GM23338 (cell line): ENCODE data around the gene NLK. TPM values are rescaled to one million over a fixed set of nuclear protein-coding genes. Genes with fewer than 3 reads are reported as not detected.

Experiments used
- ATAC-seq: fragments of 200-7000 bp; cut with Tn5 transposase; 3 replicates; pipeline ENCODE4 v1.9.1; 2020
- DNase-seq: peaks from one replicate; pipeline ENCODE4 v3.0.0-alpha.2; 2015; ENCODE audit warnings: low spot score
- H2AFZ ChIP-seq: fragments of 200-600 bp; sonication (generic); 2 replicates; pipeline ENCODE4 v1.8.0; 2016; ENCODE audit warnings: antibody characterized with exemption, mild to moderate bottlenecking, moderate library complexity
- H3F3A ChIP-seq: fragments of 200-600 bp; sonication (generic); replicated peaks from 2 replicates; pipeline ENCODE4 v1.8.0; 2017; ENCODE audit warnings: antibody characterized with exemption, mixed run types, low read depth
- H3K27ac ChIP-seq: fragments of 200-600 bp; sonication (generic); 2 replicates; pipeline ENCODE4 v1.6.1; 2016; ENCODE audit warnings: low read depth
- H3K27me3 ChIP-seq: fragments of 200-600 bp; sonication (generic); 2 replicates; pipeline ENCODE4 v1.8.0; 2016; ENCODE audit warnings: mild to moderate bottlenecking, mixed run types, moderate library complexity; ENCODE audit not compliant: insufficient read depth
- H3K36me3 ChIP-seq: fragments of 200-600 bp; sonication (generic); 2 replicates; pipeline ENCODE4 v1.8.0; 2016; ENCODE audit warnings: mild to moderate bottlenecking; ENCODE audit not compliant: insufficient read depth
- H3K4me1 ChIP-seq: fragments of 200-600 bp; sonication (generic); 2 replicates; pipeline ENCODE4 v1.8.0; 2016; ENCODE audit warnings: mild to moderate bottlenecking, moderate library complexity; ENCODE audit not compliant: insufficient read depth
- H3K4me2 ChIP-seq: fragments of 200-600 bp; sonication (generic); 2 replicates; pipeline ENCODE4 v1.7.1; 2017; ENCODE audit warnings: mixed run types
- H3K4me3 ChIP-seq: fragments of 200-600 bp; sonication (generic); 2 replicates; pipeline ENCODE4 v1.6.1; 2016; ENCODE audit warnings: mixed run types
- H3K79me2 ChIP-seq: fragments of 200-600 bp; sonication (generic); replicated peaks from 2 replicates; pipeline ENCODE4 v1.8.0; 2017; ENCODE audit warnings: mild to moderate bottlenecking; ENCODE audit not compliant: insufficient read depth
- H3K9me2 ChIP-seq: fragments of 200-600 bp; sonication (generic); 2 replicates; pipeline ENCODE4 v1.8.0; 2017; ENCODE audit not compliant: insufficient read depth
- H4K20me1 ChIP-seq: fragments of 200-600 bp; sonication (generic); replicated peaks from 2 replicates; pipeline ENCODE4 v1.8.0; 2017; ENCODE audit warnings: mild to moderate bottlenecking; ENCODE audit not compliant: insufficient read depth
- H3K27ac Mint-ChIP-seq: 2 replicates; pipeline ENCODE4 v1.8.0; 2020; ENCODE audit warnings: inconsistent platforms, mild to moderate bottlenecking, moderate library complexity, mixed read lengths
- H3K27me3 Mint-ChIP-seq: 3 replicates; pipeline ENCODE4 v1.8.0; 2022; ENCODE audit warnings: low read depth, mild to moderate bottlenecking, moderate library complexity, mixed read lengths, inconsistent platforms; ENCODE audit not compliant: insufficient read depth, poor library complexity
- H3K36me3 Mint-ChIP-seq: 3 replicates; pipeline ENCODE4 v1.8.0; 2021; ENCODE audit warnings: low read depth, mild to moderate bottlenecking, inconsistent platforms, moderate library complexity, mixed read lengths
- H3K4me1 Mint-ChIP-seq: 3 replicates; pipeline ENCODE4 v1.8.0; 2020; ENCODE audit warnings: mild to moderate bottlenecking, inconsistent platforms, mixed read lengths
- H3K4me3 Mint-ChIP-seq: 3 replicates; pipeline ENCODE4 v1.8.0; 2021; ENCODE audit warnings: moderate library complexity, mild to moderate bottlenecking, inconsistent platforms, mixed read lengths
- H3K9me3 Mint-ChIP-seq: 3 replicates; pipeline ENCODE4 v1.8.0; 2020; ENCODE audit warnings: moderate library complexity, mild to moderate bottlenecking, inconsistent platforms, mixed read lengths
- CREB1 ChIP-seq: fragments of 250-450 bp; sonication (Bioruptor Pico); IDR thresholded peaks from 2 replicates; pipeline ENCODE4 v1.5.0; 2020; ENCODE audit warnings: low read depth, mild to moderate bottlenecking, moderate library complexity
- ETS1 ChIP-seq: IDR thresholded peaks from 2 replicates; pipeline ENCODE4 v1.6.1; 2016; ENCODE audit warnings: antibody characterized with exemption
- EZH2 ChIP-seq: fragments of 200-600 bp; sonication (generic); IDR thresholded peaks from one replicate; pipeline ENCODE4 v1.8.0; 2017; ENCODE audit warnings: antibody characterized with exemption, mild to moderate bottlenecking, low read depth; ENCODE audit not compliant: unreplicated experiment
- NANOG ChIP-seq: IDR thresholded peaks from 2 replicates; pipeline ENCODE4 v1.6.1; 2016; ENCODE audit warnings: antibody characterized with exemption, borderline replicate concordance
- POLR2AphosphoS5 ChIP-seq: IDR thresholded peaks from 2 replicates; pipeline ENCODE4 v1.6.1; 2016; ENCODE audit warnings: antibody characterized with exemption, low read depth
- STAT1 ChIP-seq: IDR thresholded peaks from one replicate; pipeline ENCODE4 v1.6.1; 2016; ENCODE audit warnings: antibody characterized with exemption; ENCODE audit not compliant: unreplicated experiment
- ZNF114 ChIP-seq: fragments of 250-450 bp; sonication (Bioruptor Pico); IDR thresholded peaks from 2 replicates; pipeline ENCODE4 v1.5.0; 2020; ENCODE audit warnings: mild to moderate bottlenecking, moderate library complexity
- ZNF331 ChIP-seq: fragments of 250-450 bp; sonication (Bioruptor Pico); IDR thresholded peaks from 2 replicates; pipeline ENCODE4 v1.5.0; 2020; ENCODE audit warnings: low read depth, mild to moderate bottlenecking, moderate library complexity
- ZNF462 ChIP-seq: fragments of 250-450 bp; sonication (Bioruptor Pico); IDR thresholded peaks from 2 replicates; pipeline ENCODE4 v1.5.0; 2020; ENCODE audit warnings: mild to moderate bottlenecking, moderate library complexity
- polyA plus RNA-seq: library from polyadenylated mRNA; unstranded; fragments of >200 nt; fragmentation: Nextera tagmentation; extraction: Ambion mirVana; gene quantifications from 2 replicates; pipeline ENCODE4 v1.2.1, GENCODE V29; 2016
- total RNA-seq: library from RNA; depleted of rRNA; stranded (reverse); fragments of >200 nt; shearing (Covaris generic); gene quantifications from 2 replicates; pipeline ENCODE4 v1.2.3, GENCODE V29; 2014
- TF ChIP-seq, protein P1 (sequence below): IDR thresholded peaks from one replicate; pipeline ENCODE4 v1.6.1; 2018; ENCODE audit warnings: antibody characterized with exemption; ENCODE audit not compliant: unreplicated experiment

Gene NLK
- total and polyA plus RNA-seq, 2 experiments from 2014 or later, result 34.7 to 78.5 TPM

- Mint-ChIP-seq H3K27me3 (no peaks in the 10 kb centered on the region), H3K36me3 (peaks cover 25% of the 10 kb centered on the region), H3K9me3 (no peaks in the 10 kb centered on the region), H3K27ac (peak overlapping the region; percentile 76), H3K4me3 (no peak overlapping the region), H3K4me1 (peaks cover 15% of the 10 kb centered on the region)
- H4K20me1 ChIP-seq, result no peaks in the 10 kb centered on the region
- TF ChIP-seq ETS1 (no peak), ZNF331 (CRISPR knock-in tag) (no peak), POLR2AphosphoS5 (no peak)
- 0 out of 2 replicates have a peak overlapping the region, but pooled peaks have one; percentile 33 for H3K27ac ChIP-seq
- H3K79me2 ChIP-seq, result no peaks in the 10 kb centered on the region
- H3K4me1 ChIP-seq, result peaks cover 5% of the 10 kb centered on the region; the same call in 1 of the 2 replicates
- H3K27me3 ChIP-seq, result no peaks in the 10 kb centered on the region
- peak; percentile 56 for ATAC-seq
- H3K9me2 ChIP-seq, result no peaks in the 10 kb centered on the region; the same call in 1 of the 2 replicates
- no peak for DNase-seq
- H3K36me3 ChIP-seq, result peaks cover 8% of the 10 kb centered on the region; the same call in 1 of the 2 replicates
- no peak overlapping the region for H3K4me2 ChIP-seq
- H2AFZ ChIP-seq, result no peak overlapping the region
- H3K4me3 ChIP-seq, result no peak overlapping the region
- H3F3A ChIP-seq, result no peaks in the 10 kb centered on the region
These were observed 157.3 kb downstream of the NLK start for GRCh38 chr17:28199728-28200127.

DNA sequence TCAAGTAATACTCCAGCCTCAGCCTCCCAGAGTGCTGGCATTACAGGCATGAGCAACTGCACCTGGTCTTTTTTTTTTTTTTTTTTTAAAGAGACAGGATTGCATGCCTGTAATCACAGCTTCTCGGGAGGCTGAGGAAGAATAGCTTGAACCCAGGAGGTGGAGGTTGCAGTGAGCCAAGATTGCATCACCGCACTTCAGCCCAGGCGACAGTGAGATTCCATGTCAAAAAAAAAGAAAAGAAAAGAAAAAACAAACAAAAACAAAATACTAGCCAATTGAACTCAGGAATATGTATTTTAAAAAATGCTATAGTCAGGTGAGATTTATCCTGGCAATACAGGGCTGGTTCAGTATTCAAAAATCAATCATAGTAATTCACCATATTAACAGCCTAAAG lies 158.8 kb downstream of the NLK start:
- no peak overlapping the region for H3K4me3 Mint-ChIP-seq
- Histone ChIP-seq H3K27ac (peak overlapping the region; percentile 41; the same call in 1 of the 2 replicates), H3K79me2 (no peaks in the 10 kb centered on the region), H3K4me3 (no peak overlapping the region), H3F3A (no peaks in the 10 kb centered on the region), H3K9me2 (no peaks in the 10 kb centered on the region; the same call in 1 of the 2 replicates), H2AFZ (no peak overlapping the region), H3K4me1 (no peaks in the 10 kb centered on the region), H3K36me3 (peaks cover 5% of the 10 kb centered on the region; the same call in 1 of the 2 replicates), H3K4me2 (no peak overlapping the region), H3K27me3 (no peaks in the 10 kb centered on the region), H4K20me1 (no peaks in the 10 kb centered on the region)
- ATAC-seq (no peak), DNase-seq (no peak)
- H3K9me3 Mint-ChIP-seq, result no peaks in the 10 kb centered on the region
- H3K27ac Mint-ChIP-seq, result peak overlapping the region; percentile 88
- no peaks in the 10 kb centered on the region for H3K27me3 Mint-ChIP-seq
- H3K4me1 Mint-ChIP-seq, result peaks cover 7% of the 10 kb centered on the region
- H3K36me3 Mint-ChIP-seq, result peaks cover 18% of the 10 kb centered on the region
- no peak for TF ChIP-seq EZH2
- no peak for TF ChIP-seq CREB1
- no peak for TF ChIP-seq STAT1
- TF ChIP-seq ZNF331 (CRISPR knock-in tag), result no peak
- TF ChIP-seq ZNF114 (CRISPR knock-in tag), result no peak
- no peak for TF ChIP-seq ZNF462 (CRISPR knock-in tag)
- TF ChIP-seq, protein P1, sequence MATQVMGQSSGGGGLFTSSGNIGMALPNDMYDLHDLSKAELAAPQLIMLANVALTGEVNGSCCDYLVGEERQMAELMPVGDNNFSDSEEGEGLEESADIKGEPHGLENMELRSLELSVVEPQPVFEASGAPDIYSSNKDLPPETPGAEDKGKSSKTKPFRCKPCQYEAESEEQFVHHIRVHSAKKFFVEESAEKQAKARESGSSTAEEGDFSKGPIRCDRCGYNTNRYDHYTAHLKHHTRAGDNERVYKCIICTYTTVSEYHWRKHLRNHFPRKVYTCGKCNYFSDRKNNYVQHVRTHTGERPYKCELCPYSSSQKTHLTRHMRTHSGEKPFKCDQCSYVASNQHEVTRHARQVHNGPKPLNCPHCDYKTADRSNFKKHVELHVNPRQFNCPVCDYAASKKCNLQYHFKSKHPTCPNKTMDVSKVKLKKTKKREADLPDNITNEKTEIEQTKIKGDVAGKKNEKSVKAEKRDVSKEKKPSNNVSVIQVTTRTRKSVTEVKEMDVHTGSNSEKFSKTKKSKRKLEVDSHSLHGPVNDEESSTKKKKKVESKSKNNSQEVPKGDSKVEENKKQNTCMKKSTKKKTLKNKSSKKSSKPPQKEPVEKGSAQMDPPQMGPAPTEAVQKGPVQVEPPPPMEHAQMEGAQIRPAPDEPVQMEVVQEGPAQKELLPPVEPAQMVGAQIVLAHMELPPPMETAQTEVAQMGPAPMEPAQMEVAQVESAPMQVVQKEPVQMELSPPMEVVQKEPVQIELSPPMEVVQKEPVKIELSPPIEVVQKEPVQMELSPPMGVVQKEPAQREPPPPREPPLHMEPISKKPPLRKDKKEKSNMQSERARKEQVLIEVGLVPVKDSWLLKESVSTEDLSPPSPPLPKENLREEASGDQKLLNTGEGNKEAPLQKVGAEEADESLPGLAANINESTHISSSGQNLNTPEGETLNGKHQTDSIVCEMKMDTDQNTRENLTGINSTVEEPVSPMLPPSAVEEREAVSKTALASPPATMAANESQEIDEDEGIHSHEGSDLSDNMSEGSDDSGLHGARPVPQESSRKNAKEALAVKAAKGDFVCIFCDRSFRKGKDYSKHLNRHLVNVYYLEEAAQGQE, result no peak
- no peak for TF ChIP-seq ETS1
- no peak for TF ChIP-seq NANOG
